NCI-H345 treated with DMSO at 0.1 percent for 48 hours (cell line): ENCODE data around the gene PRDM10.
"Not testable (repeated sequence)": the region's sequence is repeated elsewhere in the genome, so short reads cannot be mapped to it uniquely, and the experiment has no call there.

Experiments used
- DNase-seq: peaks from one replicate; lab custom pipeline; 2025; ENCODE audit not compliant: unreplicated experiment; lab: John Stamatoyannopoulos, UW

The PRDM10 gene

DNA sequence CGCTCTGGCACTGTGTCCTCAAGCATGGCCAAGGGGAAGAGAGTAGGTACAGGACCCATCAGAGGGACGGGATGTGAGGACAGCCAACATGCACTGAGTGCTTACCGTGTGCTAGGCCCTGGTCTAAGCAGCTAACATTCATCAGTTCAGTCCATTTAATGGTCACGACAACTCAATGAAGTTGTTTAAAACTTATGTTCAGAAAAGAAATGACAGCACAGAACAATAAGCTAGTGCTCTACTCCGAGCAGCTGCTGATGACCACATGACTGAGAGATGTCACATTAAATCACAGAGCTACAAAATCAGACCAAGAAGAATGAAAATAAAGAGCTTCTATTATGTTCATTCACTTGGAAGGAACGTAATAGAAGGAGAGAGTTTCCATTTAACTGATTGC is 26.3 kb downstream of the PRDM10 start:
- no peak for DNase-seq

DNA sequence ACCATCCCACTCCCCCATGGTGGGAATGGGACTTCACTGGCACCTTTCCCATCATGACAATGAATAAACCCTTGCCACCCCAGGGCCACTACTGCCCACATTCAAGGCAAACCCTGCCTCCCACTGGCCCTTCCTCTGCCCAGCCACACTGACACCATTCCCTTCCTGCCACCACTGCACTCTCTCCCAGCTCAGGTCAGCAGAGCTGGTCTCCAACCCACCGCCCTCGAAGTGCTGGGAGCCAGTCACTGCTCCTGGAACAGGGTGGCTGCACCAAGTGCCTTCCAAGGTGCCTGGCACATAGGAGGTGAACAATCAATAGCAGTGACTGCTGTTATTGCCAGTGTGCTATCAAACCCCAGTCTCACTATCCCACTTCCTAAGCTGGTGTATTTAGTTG is 27.1 kb downstream of the PRDM10 start:
- no peak for DNase-seq

GRCh38 chr11:129974672-129975071 is 28.0 kb downstream of the PRDM10 start:
- DNase-seq: no peak

- DNase-seq: no peak
These were observed 28.4 kb downstream of the PRDM10 start for GRCh38 chr11:129974237-129974636.

GRCh38 chr11:129973809-129974208 is 28.8 kb downstream of the PRDM10 start:
- no peak for DNase-seq

DNA sequence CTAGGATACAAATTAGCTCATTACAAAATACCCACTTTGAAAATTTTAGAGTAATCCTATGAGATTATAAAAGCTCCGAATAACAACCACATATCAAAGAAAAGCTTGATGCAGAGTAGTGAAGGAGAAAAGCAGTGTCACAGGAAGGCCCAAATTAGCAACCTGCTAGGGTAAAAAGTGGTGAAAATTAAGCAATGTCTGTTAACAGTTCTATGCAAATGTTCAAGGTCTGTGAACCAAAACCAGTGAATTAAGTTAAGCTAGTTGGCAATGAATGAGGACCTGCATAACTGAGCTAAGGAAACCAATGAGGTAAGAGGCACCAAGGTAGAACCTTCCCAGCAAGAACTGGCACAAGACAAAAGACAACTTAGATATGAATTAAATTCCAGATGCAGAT is 29.6 kb downstream of the PRDM10 start:
- DNase-seq: no peak

DNA sequence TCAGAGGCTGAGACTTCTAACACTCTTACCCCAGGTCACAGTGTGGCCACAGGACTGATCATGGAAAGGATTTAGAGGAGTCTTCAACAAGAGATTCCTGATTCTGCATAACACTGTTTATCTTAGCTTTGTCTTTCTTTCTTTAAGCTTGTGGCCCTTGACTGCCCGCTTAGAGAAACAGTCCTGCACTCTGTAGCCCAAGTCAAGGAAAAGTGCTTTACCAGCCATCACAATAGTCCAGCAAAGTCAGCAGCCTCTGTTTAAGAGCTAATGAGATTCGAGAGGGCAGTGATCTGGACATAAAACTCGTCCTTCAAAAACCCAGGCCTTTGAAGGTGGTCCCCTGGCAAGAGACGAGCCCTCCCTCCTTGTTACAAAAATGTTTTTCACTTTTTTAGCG is 30.0 kb downstream of the PRDM10 start:
- no peak for DNase-seq

- not testable (repeated sequence) for DNase-seq
These were observed 30.8 kb downstream of the PRDM10 start for GRCh38 chr11:129971856-129972255.

GRCh38 chr11:129969920-129970319 is 32.7 kb downstream of the PRDM10 start:
- no peak for DNase-seq

- no peak for DNase-seq
These were observed 33.8 kb downstream of the PRDM10 start for GRCh38 chr11:129968591-129969419.

GRCh38 chr11:129967996-129968395 is 34.6 kb downstream of the PRDM10 start:
- DNase-seq: no peak

DNA sequence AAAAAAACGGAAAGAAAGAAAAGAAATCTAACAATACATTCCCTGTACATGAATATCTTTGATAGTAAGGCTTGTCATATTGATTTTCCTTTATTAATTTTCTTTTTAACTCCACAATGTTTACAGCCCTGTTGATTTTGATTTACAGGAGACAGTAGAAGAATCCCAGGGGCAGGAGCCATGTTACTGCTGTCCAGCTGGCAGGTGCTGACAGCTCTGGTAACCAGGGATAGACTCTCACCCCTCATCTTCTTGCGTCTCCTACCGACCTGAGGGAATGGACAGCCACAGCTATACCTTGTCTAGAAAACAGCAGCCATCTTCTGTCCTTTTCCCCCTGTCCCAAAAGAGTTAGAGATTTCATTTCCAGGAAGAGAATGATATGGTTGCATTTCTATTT is 37.4 kb downstream of the PRDM10 start:
- no peak for DNase-seq

DNA sequence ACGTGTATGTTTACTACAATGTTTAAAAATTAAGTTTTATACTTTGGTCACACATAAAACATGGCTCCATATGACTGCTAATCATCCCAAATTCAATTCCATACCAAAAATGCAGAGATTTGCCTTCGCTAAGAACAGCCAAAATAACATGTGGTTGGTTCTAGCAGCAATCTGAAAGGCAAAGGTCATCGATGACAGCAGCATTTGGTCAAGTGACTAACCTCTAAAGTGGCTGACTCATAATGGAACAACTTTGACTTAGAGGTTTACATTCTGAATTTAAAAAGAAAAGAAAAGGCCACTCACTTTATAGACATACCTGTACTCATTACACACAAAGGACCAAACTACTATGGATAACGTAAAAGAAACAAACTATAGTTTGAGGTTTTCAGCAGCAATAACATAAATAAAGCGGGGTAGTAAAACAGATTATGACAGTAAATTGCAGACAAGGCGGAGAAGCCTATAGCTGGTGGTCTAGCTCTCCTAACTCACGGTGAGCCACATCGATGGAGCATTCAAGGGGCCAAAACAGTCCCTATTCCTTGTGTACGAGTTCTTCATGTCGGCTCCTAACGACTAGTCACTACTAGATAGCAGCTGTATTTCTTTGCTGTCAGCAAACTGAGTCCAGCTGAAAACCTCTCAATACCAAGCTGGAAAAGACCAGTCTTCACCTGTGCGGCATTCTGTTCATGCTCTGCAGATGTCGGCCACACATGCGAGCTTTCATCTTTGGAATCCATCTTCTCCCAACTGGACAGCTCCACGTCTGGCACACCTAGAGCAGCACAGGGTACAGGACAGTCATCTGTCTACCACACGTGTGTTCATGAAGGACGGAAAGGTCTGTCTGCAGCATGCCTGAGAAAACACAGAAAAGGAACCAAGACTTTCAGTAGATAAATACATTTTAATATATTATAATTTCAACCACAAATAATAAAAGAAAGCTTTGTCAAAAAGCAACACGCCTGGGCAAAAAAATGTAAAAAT is 42.1 kb downstream of the PRDM10 start:
- DNase-seq: no peak

- no peak for DNase-seq
These were observed 42.9 kb downstream of the PRDM10 start for GRCh38 chr11:129959687-129960086.

DNA sequence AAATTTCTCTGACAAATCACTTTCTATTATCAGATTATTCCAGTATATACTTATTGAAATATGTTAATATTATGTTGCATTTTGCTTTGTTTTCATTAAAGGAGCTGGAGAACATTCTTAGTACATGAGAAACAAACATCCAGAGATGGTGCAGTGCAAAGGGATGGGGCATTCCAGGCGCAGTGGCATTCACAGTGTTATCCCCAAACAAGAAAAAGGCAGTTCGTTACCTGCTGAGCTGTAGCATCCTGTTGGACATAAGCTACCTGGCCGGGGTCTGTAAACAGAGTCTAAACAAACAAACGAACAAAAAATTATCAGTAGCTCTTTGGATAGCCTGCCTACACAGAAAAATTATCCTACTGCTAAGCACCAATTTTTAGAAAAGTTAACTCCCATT is 47.4 kb downstream of the PRDM10 start:
- no peak for DNase-seq

GRCh38 chr11:129954703-129955102 is 47.9 kb downstream of the PRDM10 start:
- DNase-seq: not testable (repeated sequence)

- DNase-seq: no peak
These were observed 50.8 kb downstream of the PRDM10 start for GRCh38 chr11:129951866-129952262.

DNA sequence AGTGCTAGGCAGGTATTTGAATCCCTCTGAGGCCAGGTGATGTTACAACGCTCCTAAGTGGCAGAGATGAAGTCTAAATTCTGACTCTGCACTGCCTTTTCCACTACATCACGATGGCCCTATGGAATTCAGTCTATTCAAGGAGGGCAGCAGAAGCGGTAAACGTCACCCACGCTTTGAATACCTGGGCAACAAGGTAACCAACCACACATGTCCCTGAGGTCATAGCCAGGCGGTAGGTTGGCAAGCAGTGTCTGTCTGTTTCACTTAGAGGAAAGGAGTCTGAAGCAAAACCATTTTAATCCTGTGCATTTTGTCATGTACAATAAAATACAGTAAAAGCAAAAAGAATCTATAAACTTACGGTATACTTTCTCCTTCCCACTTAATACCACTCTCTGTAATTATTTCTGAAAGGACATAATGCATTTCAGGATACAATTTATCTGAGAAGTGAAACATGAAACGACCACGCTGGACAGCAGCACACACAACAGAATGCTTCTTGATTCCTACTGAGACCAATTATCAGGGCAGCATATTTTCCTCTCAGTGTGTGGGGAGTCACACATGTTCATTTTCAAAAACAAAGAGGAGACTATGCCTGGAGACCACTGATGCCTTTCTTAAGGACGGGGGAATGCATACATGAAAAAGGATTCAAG is 51.3 kb downstream of the PRDM10 start:
- no peak for DNase-seq

GRCh38 chr11:129950101-129951091 is 52.2 kb downstream of the PRDM10 start:
- no peak for DNase-seq

DNA sequence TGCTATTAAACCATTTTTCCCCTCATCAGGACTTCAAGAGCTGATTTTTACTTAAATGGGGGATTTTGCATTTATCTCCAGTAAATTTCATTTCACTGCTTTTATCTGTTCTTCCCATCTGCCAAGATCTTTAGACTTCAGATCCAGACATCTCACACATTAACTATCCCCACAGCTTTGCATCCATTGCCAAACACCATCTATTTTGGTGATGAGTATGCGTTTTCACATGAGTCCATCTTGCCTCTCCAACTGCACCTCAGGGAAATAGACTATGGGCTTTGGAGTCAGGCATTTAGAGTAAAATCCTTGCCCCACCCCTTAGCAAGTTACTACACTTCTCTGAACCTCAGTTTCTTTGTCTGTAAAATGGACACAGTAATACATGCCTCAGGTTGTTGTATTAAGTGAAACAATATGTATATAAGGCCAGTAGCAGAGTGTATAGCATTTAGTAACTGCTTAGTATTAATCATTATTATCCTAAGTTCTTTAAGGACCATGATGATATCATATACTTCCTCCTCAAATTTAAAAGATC is 53.6 kb downstream of the PRDM10 start:
- no peak for DNase-seq
